ENCODE measurements around the gene GPC5.

The GPC5 gene

GRCh38 chr13:92566767-92567166, 1168.3 kb downstream of the GPC5 start:
- H3K36me3 ChIP-seq (ENCODE audit: insufficient read depth, low read length) = no peaks in the 10 kb centered on the region
- no peaks in the 10 kb centered on the region for H3K79me2 ChIP-seq (ENCODE audit: insufficient read depth, low read length)
- H3K4me1 ChIP-seq (ENCODE audit: insufficient read depth, low read length, severe bottlenecking) = no peaks in the 10 kb centered on the region
- no peak overlapping the region for H3K27ac ChIP-seq (ENCODE audit: low read depth, low read length, poor library complexity, severe bottlenecking)
- H3K27me3 ChIP-seq (ENCODE audit: insufficient read depth, low read length) = no peaks in the 10 kb centered on the region
- H3K4me3 ChIP-seq (ENCODE audit: low read depth, low read length, poor library complexity, severe bottlenecking) = no peak overlapping the region
- no peaks in the 10 kb centered on the region for H4K20me1 ChIP-seq (ENCODE audit: insufficient read depth, low read length)
- H3K9ac ChIP-seq (ENCODE audit: low read length) = no peak overlapping the region
- no peaks in the 10 kb centered on the region for H3K9me2 ChIP-seq (ENCODE audit: low read depth, low read length)
- H3F3A ChIP-seq (ENCODE audit: insufficient read depth, low read length) = no peaks in the 10 kb centered on the region
- TF ChIP-seq CTCF (IDR thresholded peaks at IDR 0.05; ENCODE audit: low read length) (no peak), EZH2 (IDR thresholded peaks at IDR 0.05; ENCODE audit: borderline replicate concordance, low read length) (no peak)
- no peak overlapping the region for H3K4me2 ChIP-seq (ENCODE audit: low read length)
- H2AFZ ChIP-seq (ENCODE audit: low read length) = no peak overlapping the region
- no peaks in the 10 kb centered on the region for H3K9me3 ChIP-seq (ENCODE audit: low read length)

GRCh38 chr13:92572190-92572589, 1173.8 kb downstream of the GPC5 start:
- no peak overlapping the region for H3K9ac ChIP-seq (ENCODE audit: low read length)
- no peaks in the 10 kb centered on the region for H3K79me2 ChIP-seq (ENCODE audit: insufficient read depth, low read length)
- no peak overlapping the region for H2AFZ ChIP-seq (ENCODE audit: low read length)
- no peak overlapping the region for H3K4me3 ChIP-seq (ENCODE audit: low read depth, low read length, poor library complexity, severe bottlenecking)
- H3K27me3 ChIP-seq (ENCODE audit: insufficient read depth, low read length) = no peaks in the 10 kb centered on the region
- no peaks in the 10 kb centered on the region for H4K20me1 ChIP-seq (ENCODE audit: insufficient read depth, low read length)
- H3K36me3 ChIP-seq (ENCODE audit: insufficient read depth, low read length) = no peaks in the 10 kb centered on the region
- H3K9me3 ChIP-seq (ENCODE audit: low read length) = no peaks in the 10 kb centered on the region
- no peaks in the 10 kb centered on the region for H3K4me1 ChIP-seq (ENCODE audit: insufficient read depth, low read length, severe bottlenecking)
- no peaks in the 10 kb centered on the region for H3K9me2 ChIP-seq (ENCODE audit: low read depth, low read length)
- H3K4me2 ChIP-seq (ENCODE audit: low read length) = no peak overlapping the region
- H3F3A ChIP-seq (ENCODE audit: insufficient read depth, low read length) = no peaks in the 10 kb centered on the region
- TF ChIP-seq CTCF (IDR thresholded peaks at IDR 0.05; ENCODE audit: low read length) = no peak
- no peak for TF ChIP-seq EZH2 (IDR thresholded peaks at IDR 0.05; ENCODE audit: borderline replicate concordance, low read length)
- no peak overlapping the region for H3K27ac ChIP-seq (ENCODE audit: low read depth, low read length, poor library complexity, severe bottlenecking)

GRCh38 chr13:92573467-92574057, 1175.1 kb downstream of the GPC5 start:
- Histone ChIP-seq H3K27me3 (ENCODE audit: insufficient read depth, low read length) (no peaks in the 10 kb centered on the region), H3K27ac (ENCODE audit: low read depth, low read length, poor library complexity, severe bottlenecking) (no peak overlapping the region), H3K36me3 (ENCODE audit: insufficient read depth, low read length) (no peaks in the 10 kb centered on the region), H3K4me3 (ENCODE audit: low read depth, low read length, poor library complexity, severe bottlenecking) (no peak overlapping the region), H3F3A (ENCODE audit: insufficient read depth, low read length) (no peaks in the 10 kb centered on the region), H3K79me2 (ENCODE audit: insufficient read depth, low read length) (no peaks in the 10 kb centered on the region), H2AFZ (ENCODE audit: low read length) (no peak overlapping the region), H4K20me1 (ENCODE audit: insufficient read depth, low read length) (no peaks in the 10 kb centered on the region), H3K9me3 (ENCODE audit: low read length) (no peaks in the 10 kb centered on the region), H3K4me1 (ENCODE audit: insufficient read depth, low read length, severe bottlenecking) (no peaks in the 10 kb centered on the region), H3K9me2 (ENCODE audit: low read depth, low read length) (no peaks in the 10 kb centered on the region), H3K4me2 (ENCODE audit: low read length) (no peak overlapping the region), H3K9ac (ENCODE audit: low read length) (no peak overlapping the region)
- no peak for TF ChIP-seq EZH2 (IDR thresholded peaks at IDR 0.05; ENCODE audit: borderline replicate concordance, low read length)
- peak; percentile 71 for TF ChIP-seq CTCF (IDR thresholded peaks at IDR 0.05; ENCODE audit: low read length)

Data from OCI-LY1 (cell line).